HCT116 (cell line): ENCODE measurements around the gene BCAR1. TPM values are rescaled to one million over a fixed set of nuclear protein-coding genes. Genes with fewer than 3 reads are reported as not detected.

Source experiments
- ATAC-seq: fragments of 200-7000 bp; cut with Tn5 transposase; 2 replicates; pipeline ENCODE4 v1.9.1; 2020; ENCODE audit warnings: mild to moderate bottlenecking, moderate library complexity
- BruUV-seq: library from RNA; stranded (reverse); fragments of 400-500 nt; replicated peaks from 2 replicates; lab custom pipeline; 2021; lab: Mats Ljungman, UMichigan
- CTCF ChIA-PET: fragments of 300-600 bp; sonication (Branson Sonifier 250); formaldehyde crosslinking; loops from one replicate; lab custom pipeline; 2021; ENCODE audit warnings: antibody characterized with exemption; lab: Charles Lee
- POLR2A ChIA-PET: fragments of 300-600, 350-600 bp; sonication (Branson Sonifier 250); formaldehyde crosslinking; loops from one replicate; lab custom pipeline; 2021; ENCODE audit warnings: antibody characterized with exemption; lab: Charles Lee
- RAD21 ChIA-PET, 2 experiments: fragments of 300-600 bp; sonication (Branson Sonifier 250); formaldehyde crosslinking; loops; one replicate each; lab custom pipeline; 2023; ENCODE audit warnings: low total read pairs in 2 of 2; ENCODE audit not compliant: uncharacterized antibody in 2 of 2, unreplicated experiment in 2 of 2, low non-redundant PET in 1 of 2; lab: Charles Lee
- DNase-seq: peaks from one replicate; pipeline ENCODE4 v3.0.0-alpha.2; 2010; ENCODE audit warnings: low read depth, low spot score
- H2AFZ ChIP-seq: fragments of 200-600 bp; shearing (Covaris generic), sonication (generic); 2 replicates; pipeline ENCODE4 v1.6.1; 2017; ENCODE audit warnings: low read depth, mixed run types, mixed read lengths, antibody characterized with exemption, low read length; ENCODE audit not compliant: poor library complexity, severe bottlenecking
- H3K27ac ChIP-seq: 2 replicates; pipeline ENCODE4 v1.5.1; 2012; ENCODE audit warnings: low read depth, low read length
- H3K27me3 ChIP-seq: fragments of 200-600 bp; sonication (generic); 2 replicates; pipeline ENCODE4 v1.6.1; 2016; ENCODE audit warnings: mixed run types, low read length, mixed read lengths; ENCODE audit not compliant: insufficient read depth
- H3K36me3 ChIP-seq, 2 experiments: fragments of 200-500 bp in 1 of 2; fragments of 200-600 bp in 1 of 2; sonication (Bioruptor generic) in 1 of 2; sonication (generic) in 1 of 2; 2 replicates each; pipeline versions ENCODE4 v1.5.1 to v1.6.1; 2014 to 2016; ENCODE audit warnings: low read length in 2 of 2, inconsistent platforms in 1 of 2, mixed read lengths in 1 of 2, mixed run types in 1 of 2; ENCODE audit not compliant: insufficient read depth in 2 of 2, control insufficient read depth in 1 of 2
- H3K4me1 ChIP-seq, 2 experiments: fragments of 200-600 bp in 1 of 2; sonication (generic) in 1 of 2; 2 replicates each; pipeline versions ENCODE4 v1.5.1 to v1.6.1; 2012 to 2017; ENCODE audit warnings: low read length in 2 of 2, inconsistent platforms in 1 of 2, mild to moderate bottlenecking in 1 of 2, mixed read lengths in 1 of 2, mixed run types in 1 of 2, moderate library complexity in 1 of 2; ENCODE audit not compliant: insufficient read depth in 2 of 2, control insufficient read depth in 1 of 2
- H3K4me2 ChIP-seq: fragments of 200-600 bp; sonication (generic); 2 replicates; pipeline ENCODE4 v1.6.1; 2017; ENCODE audit warnings: mixed run types, low read length, mixed read lengths
- H3K4me3 ChIP-seq, 2 experiments: fragments of 200-600 bp in 1 of 2; sonication (generic) in 1 of 2; replicated peaks in 1 of 2; 2 replicates each; pipeline ENCODE4 v1.5.1; 2011 to 2016; ENCODE audit warnings: low read length in 2 of 2, control low read depth in 1 of 2, low read depth in 1 of 2, mild to moderate bottlenecking in 1 of 2, mixed read lengths in 1 of 2, mixed run types in 1 of 2
- H3K79me2 ChIP-seq: fragments of 200-600 bp; sonication (generic); 2 replicates; pipeline ENCODE4 v1.6.1; 2017; ENCODE audit warnings: mild to moderate bottlenecking, mixed run types, low read length, moderate library complexity, mixed read lengths; ENCODE audit not compliant: insufficient read depth
- H3K9ac ChIP-seq: fragments of 200-600 bp; sonication (generic); 2 replicates; pipeline ENCODE4 v1.6.1; 2016; ENCODE audit warnings: low read length, mixed read lengths
- H3K9me2 ChIP-seq: fragments of 200-600 bp; sonication (generic), shearing (Covaris generic); 2 replicates; pipeline ENCODE4 v1.6.1; 2017; ENCODE audit warnings: mixed run types, mild to moderate bottlenecking, moderate library complexity; ENCODE audit not compliant: insufficient read depth
- H3K9me3 ChIP-seq, 2 experiments: fragments of 200-500 bp in 1 of 2; fragments of 200-600 bp in 1 of 2; sonication (Bioruptor generic) in 1 of 2; sonication (generic) in 1 of 2; 2 replicates each; pipeline ENCODE4 v1.6.1; 2014 to 2017; ENCODE audit warnings: low read length in 2 of 2, mixed read lengths in 2 of 2, inconsistent platforms in 1 of 2, low read depth in 1 of 2, mild to moderate bottlenecking in 1 of 2, mixed run types in 1 of 2, moderate library complexity in 1 of 2; ENCODE audit not compliant: control insufficient read depth in 1 of 2, insufficient read depth in 1 of 2
- H4K20me1 ChIP-seq: fragments of 200-600 bp; sonication (generic), shearing (Covaris generic); 2 replicates; pipeline ENCODE4 v1.6.1; 2017; ENCODE audit warnings: mixed run types, mild to moderate bottlenecking, moderate library complexity; ENCODE audit not compliant: insufficient read depth
- ATF3 ChIP-seq: IDR thresholded peaks from 2 replicates; pipeline ENCODE4 v1.6.1; 2012
- CEBPB ChIP-seq: IDR thresholded peaks from 2 replicates; pipeline ENCODE4 v1.6.1; 2012; ENCODE audit warnings: low read depth
- EZH2phosphoT487 ChIP-seq: fragments of 200-600 bp; IDR thresholded peaks from 2 replicates; pipeline ENCODE4 v1.6.1; 2018; ENCODE audit warnings: antibody characterized with exemption, borderline replicate concordance
- MAX ChIP-seq: IDR thresholded peaks from 2 replicates; pipeline ENCODE4 v1.6.1; 2012
- RAD21 ChIP-seq: IDR thresholded peaks from 2 replicates; pipeline ENCODE4 v1.6.1; 2012; ENCODE audit warnings: low read depth, mild to moderate bottlenecking
- REST ChIP-seq: IDR thresholded peaks from 2 replicates; pipeline ENCODE4 v1.6.1; 2012; ENCODE audit warnings: low read depth
- ZFX ChIP-seq: fragments of 450-650 bp; IDR thresholded peaks from 2 replicates; pipeline ENCODE4 v1.6.1; 2017
- ZNF274 ChIP-seq: fragments of 200-500 bp; sonication (Bioruptor generic); IDR thresholded peaks from 2 replicates; pipeline ENCODE4 v1.6.1; 2014; ENCODE audit warnings: mild to moderate bottlenecking, low read depth, low read length, inconsistent platforms
- intact Hi-C: fragments of 100-400 bp; cut with micrococcal nuclease; formaldehyde crosslinking; loops from 2 replicates; pipeline ENCODE4 v1.10.0; 2022
- total RNA-seq: library from RNA; stranded (reverse); gene quantifications from one replicate; pipeline ENCODE4 v1.2.1, GENCODE V29; 2021; ENCODE audit not compliant: unreplicated experiment
- TF ChIP-seq, protein P1 (sequence below), 3 experiments: fragments of 200-600 bp in 1 of 3; sonication (generic) in 1 of 3; IDR thresholded peaks in 2 of 3; conservative IDR thresholded peaks in 1 of 3; 2 replicates each; pipeline ENCODE4 v1.5.1; 2012 to 2017; ENCODE audit warnings: low read depth in 2 of 3, low read length in 2 of 3, antibody characterized with exemption in 1 of 3, borderline replicate concordance in 1 of 3, control low read depth in 1 of 3, mild to moderate bottlenecking in 1 of 3, mixed read lengths in 1 of 3, mixed run types in 1 of 3, moderate library complexity in 1 of 3; ENCODE audit not compliant: insufficient read depth in 1 of 3

The BCAR1 gene
- total RNA-seq, 1 experiment from 2014 or later, result 49.6 TPM

GRCh38 chr16:75244225-75244809 is 7.1 kb downstream of the BCAR1 start:
- TF ChIP-seq, protein P1, sequence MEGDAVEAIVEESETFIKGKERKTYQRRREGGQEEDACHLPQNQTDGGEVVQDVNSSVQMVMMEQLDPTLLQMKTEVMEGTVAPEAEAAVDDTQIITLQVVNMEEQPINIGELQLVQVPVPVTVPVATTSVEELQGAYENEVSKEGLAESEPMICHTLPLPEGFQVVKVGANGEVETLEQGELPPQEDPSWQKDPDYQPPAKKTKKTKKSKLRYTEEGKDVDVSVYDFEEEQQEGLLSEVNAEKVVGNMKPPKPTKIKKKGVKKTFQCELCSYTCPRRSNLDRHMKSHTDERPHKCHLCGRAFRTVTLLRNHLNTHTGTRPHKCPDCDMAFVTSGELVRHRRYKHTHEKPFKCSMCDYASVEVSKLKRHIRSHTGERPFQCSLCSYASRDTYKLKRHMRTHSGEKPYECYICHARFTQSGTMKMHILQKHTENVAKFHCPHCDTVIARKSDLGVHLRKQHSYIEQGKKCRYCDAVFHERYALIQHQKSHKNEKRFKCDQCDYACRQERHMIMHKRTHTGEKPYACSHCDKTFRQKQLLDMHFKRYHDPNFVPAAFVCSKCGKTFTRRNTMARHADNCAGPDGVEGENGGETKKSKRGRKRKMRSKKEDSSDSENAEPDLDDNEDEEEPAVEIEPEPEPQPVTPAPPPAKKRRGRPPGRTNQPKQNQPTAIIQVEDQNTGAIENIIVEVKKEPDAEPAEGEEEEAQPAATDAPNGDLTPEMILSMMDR (IDR thresholded peaks at IDR 0.05 in 2 of 3, conservative IDR thresholded peaks at IDR 0.05 in 1 of 3; ENCODE audit: borderline replicate concordance in 1 of 3, insufficient read depth in 1 of 3, low read depth in 2 of 3, low read length in 2 of 3), result peak in 2 of 3 experiments; percentile 12 to 24; a peak in 1 of 6 replicates
- TF ChIP-seq ZNF274 (no peak), RAD21 (no peak)
- H3K79me2 ChIP-seq, result peaks cover 85% of the 10 kb centered on the region

DNA sequence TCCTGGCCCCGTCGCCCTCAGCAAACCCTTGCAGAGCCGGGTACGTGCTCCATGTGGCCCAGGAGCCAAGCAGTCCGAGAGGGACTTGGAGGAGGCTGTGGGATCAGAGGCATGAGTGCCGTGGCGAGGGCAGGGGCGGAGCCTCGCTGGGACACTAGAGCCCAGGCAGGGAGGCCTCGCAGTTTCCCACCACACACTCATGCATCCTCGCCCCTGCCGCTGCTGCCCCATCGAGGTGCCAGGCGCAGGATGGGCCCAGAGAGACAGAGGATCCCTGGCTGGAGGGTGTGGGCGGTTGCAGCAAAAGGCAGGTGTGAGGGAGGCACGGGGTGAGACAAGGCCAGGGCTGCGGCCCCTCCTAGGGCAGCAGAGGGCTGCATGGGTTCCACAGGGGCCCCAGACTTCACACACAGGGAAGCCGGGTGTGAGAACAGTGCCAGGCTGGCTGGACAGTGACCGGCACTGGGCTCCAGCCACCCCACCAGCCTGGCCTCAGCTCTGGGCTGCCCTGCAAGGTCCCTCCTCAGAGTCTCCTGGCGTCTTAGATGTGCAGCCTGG is 7.7 kb downstream of the BCAR1 start:
- no peaks in the 10 kb centered on the region for H3K9me2 ChIP-seq
- peaks cover 85% of the 10 kb centered on the region for H3K79me2 ChIP-seq
- intact Hi-C loops, result no loop called here
- no peak overlapping the region for H3K4me3 ChIP-seq
- RAD21 ChIA-PET, result interaction anchor here in 1 of 2 experiments (0.5 kb wide), 1 partner anchor 10 kb away, joined by 3 read pairs; no protein-coding TSS in a partner anchor
- peak overlapping the region; percentile 67 for H3K9ac ChIP-seq
- POLR2A ChIA-PET, result no interaction called here
- TF ChIP-seq ATF3 (no peak), REST (no peak), ZFX (no peak), EZH2phosphoT487 (no peak), MAX (no peak), CEBPB (no peak)
- no TSS peak for BruUV-seq
- no peaks in the 10 kb centered on the region for H3K27me3 ChIP-seq
- no peak overlapping the region for H2AFZ ChIP-seq
- no peaks in the 10 kb centered on the region for H4K20me1 ChIP-seq
- peaks cover 6 to 12% of the 10 kb centered on the region in 2 experiments; a peak in 2 of 4 replicates for H3K36me3 ChIP-seq
- H3K4me2 ChIP-seq, result peak overlapping the region; percentile 64
- CTCF ChIA-PET, result no interaction called here
- ATAC-seq (no peak), DNase-seq (no peak)
- peak overlapping the region; percentile 97 for H3K27ac ChIP-seq
- H3K4me1 ChIP-seq, result peaks cover 67 to 69% of the 10 kb centered on the region in 2 experiments
- no peaks in the 10 kb centered on the region for H3K9me3 ChIP-seq

More at GRCh38 chr16:75244225-75244809, 7.1 kb downstream of the BCAR1 start:
- BruUV-seq, result no TSS peak
- intact Hi-C loops, result no loop called here
- no peak overlapping the region for H2AFZ ChIP-seq
- no peak for DNase-seq
- H3K27me3 ChIP-seq, result no peaks in the 10 kb centered on the region
- ChIA-PET POLR2A (interaction anchor here (1.1 to 2.0 kb wide), 2 partner anchors 10 to 61 kb away, joined by 3 to 10 read pairs; no protein-coding TSS in a partner anchor), CTCF (interaction anchor here (0.7 to 1.9 kb wide), 3 partner anchors 10 to 148 kb away, joined by 3 to 12 read pairs (median 3); no protein-coding TSS in a partner anchor), RAD21 (interaction anchor here (1.1 to 1.8 kb wide), 2 partner anchors 61 to 141 kb away, joined by 3 to 4 read pairs; no protein-coding TSS in a partner anchor)
- peaks cover 67 to 69% of the 10 kb centered on the region in 2 experiments for H3K4me1 ChIP-seq
- H3K36me3 ChIP-seq, result peaks cover 6 to 12% of the 10 kb centered on the region in 2 experiments; a peak in 2 of 4 replicates
- H3K9me2 ChIP-seq, result no peaks in the 10 kb centered on the region
- no peaks in the 10 kb centered on the region for H4K20me1 ChIP-seq
- H3K4me3 ChIP-seq, result peak overlapping the region in 1 of 2 experiments; percentile 30; a peak in 2 of 4 replicates
- peak overlapping the region; percentile 97 for H3K27ac ChIP-seq
- H3K9me3 ChIP-seq, result no peaks in the 10 kb centered on the region
- H3K4me2 ChIP-seq, result peak overlapping the region; percentile 64
- ATAC-seq, result peak; percentile 22
- peak overlapping the region; percentile 67 for H3K9ac ChIP-seq
